Measurements from ENCODE around the gene NMRK1. TPM values are rescaled to one million over a fixed set of nuclear protein-coding genes. Genes with fewer than 3 reads are reported as not detected.

Gene NMRK1
- polyA plus RNA-seq, 4 donors, result 14.2 to 35.4 (median 24.3) TPM

Other genes with a start within 250 kb of the NMRK1 start
- gene TRPM6, start 200.2 kb downstream of the NMRK1 start, polyA plus RNA-seq (ENCODE audit: insufficient read length in 4 of 4), result 1 to 10 TPM in 3 of 4 donors, under 1 TPM in 1; 0.69 to 1.7 (median 1.2) TPM
- gene C9orf40, start 135.2 kb downstream of the NMRK1 start, polyA plus RNA-seq (ENCODE audit: insufficient read length in 4 of 4), result 1 to 10 TPM; 7.0 to 8.2 (median 7.2) TPM
- 10 to 100 TPM; 17.4 to 24.5 (median 23.1) TPM for gene CARNMT1, start 59.9 kb downstream of the NMRK1 start, polyA plus RNA-seq (ENCODE audit: insufficient read length in 4 of 4)
- 10 to 100 TPM; 26.4 to 30.6 (median 29.3) TPM for gene OSTF1, start 359 bp upstream of the NMRK1 start, polyA plus RNA-seq (ENCODE audit: insufficient read length in 4 of 4)

Measured in right renal pelvis (tissue), 4 donors.